HFFc6 (cell line): ENCODE measurements around the gene RSRC1. TPM values are rescaled to one million over a fixed set of nuclear protein-coding genes. Genes with fewer than 3 reads are reported as not detected.
A peak's percentile ranks its signal among the peaks of the same experiment; 100 is the strongest.
"Not testable (repeated sequence)": the region's sequence is repeated elsewhere in the genome, so short reads cannot be mapped to it uniquely, and the experiment has no call there.

Source experiments
- DNase-seq: peaks from one replicate; pipeline ENCODE4 v3.0.0-alpha.2; 2018
- H3K27ac Mint-ChIP-seq: 2 replicates; pipeline ENCODE4 v1.8.0; 2020; ENCODE audit warnings: mild to moderate bottlenecking, mixed read lengths
- H3K27me3 Mint-ChIP-seq: 2 replicates; pipeline ENCODE4 v1.8.0; 2021; ENCODE audit warnings: mild to moderate bottlenecking, moderate library complexity, mixed read lengths; ENCODE audit not compliant: insufficient read depth
- H3K36me3 Mint-ChIP-seq: 2 replicates; pipeline ENCODE4 v1.8.0; 2021; ENCODE audit warnings: low read depth, mixed read lengths
- H3K4me1 Mint-ChIP-seq: 2 replicates; pipeline ENCODE4 v1.8.0; 2020; ENCODE audit warnings: low read depth, mixed read lengths
- H3K4me3 Mint-ChIP-seq: 2 replicates; pipeline ENCODE4 v1.8.0; 2020; ENCODE audit warnings: mild to moderate bottlenecking, moderate library complexity, mixed read lengths
- H3K9me3 Mint-ChIP-seq: 2 replicates; pipeline ENCODE4 v1.8.0; 2020; ENCODE audit warnings: mild to moderate bottlenecking, mixed read lengths
- total RNA-seq, 6 experiments: library from RNA; stranded (reverse); fragmentation: NEBNext Ultra II Directional; extraction: Animal tissue kit (Norgen Biotek cat#: 25700); gene quantifications; 2 replicates in 1 of 6; 3 replicates in 5 of 6; pipeline ENCODE4 v1.2.3, GENCODE V29; 2021
- TF ChIP-seq, protein P1 (sequence below): fragments of 200-600 bp; sonication (generic); IDR thresholded peaks from 2 replicates; pipeline ENCODE4 v1.5.0; 2021; ENCODE audit warnings: antibody characterized with exemption, mild to moderate bottlenecking

The RSRC1 gene
- total RNA-seq, 6 experiments from 2014 or later = 20.5 to 37.6 (median 33.0) TPM

DNA sequence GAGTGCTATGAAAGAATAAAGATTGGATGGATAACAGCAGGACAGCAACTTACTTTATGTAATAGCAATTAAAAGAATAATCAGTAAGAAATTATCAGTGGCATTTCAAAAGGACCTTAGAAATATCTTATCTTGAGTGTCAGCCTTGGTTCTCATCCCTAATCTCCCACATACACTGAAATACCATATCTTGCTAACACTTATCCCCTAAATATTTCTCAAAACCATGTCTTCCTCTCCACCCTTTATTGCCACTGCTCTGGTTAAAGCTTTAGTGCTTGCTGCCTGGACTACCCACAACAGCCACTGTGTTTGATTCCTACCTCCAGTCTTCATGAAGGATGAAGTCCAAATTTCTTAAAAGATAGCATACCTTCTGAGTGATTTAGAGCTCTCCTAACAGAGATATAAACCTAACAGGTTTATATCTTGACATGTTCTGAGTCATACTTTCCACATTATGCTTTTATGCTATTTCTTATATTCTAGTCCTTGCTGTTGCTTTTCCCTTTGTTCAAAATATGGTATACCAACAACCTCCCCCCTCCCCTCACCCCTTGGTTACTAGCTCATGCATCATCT, 202.8 kb downstream of the RSRC1 start:
- Mint-ChIP-seq H3K9me3 (no peaks in the 10 kb centered on the region), H3K27me3 (no peaks in the 10 kb centered on the region), H3K36me3 (no peaks in the 10 kb centered on the region), H3K4me3 (no peak overlapping the region), H3K4me1 (no peaks in the 10 kb centered on the region), H3K27ac (no peak overlapping the region)
- TF ChIP-seq, protein P1, sequence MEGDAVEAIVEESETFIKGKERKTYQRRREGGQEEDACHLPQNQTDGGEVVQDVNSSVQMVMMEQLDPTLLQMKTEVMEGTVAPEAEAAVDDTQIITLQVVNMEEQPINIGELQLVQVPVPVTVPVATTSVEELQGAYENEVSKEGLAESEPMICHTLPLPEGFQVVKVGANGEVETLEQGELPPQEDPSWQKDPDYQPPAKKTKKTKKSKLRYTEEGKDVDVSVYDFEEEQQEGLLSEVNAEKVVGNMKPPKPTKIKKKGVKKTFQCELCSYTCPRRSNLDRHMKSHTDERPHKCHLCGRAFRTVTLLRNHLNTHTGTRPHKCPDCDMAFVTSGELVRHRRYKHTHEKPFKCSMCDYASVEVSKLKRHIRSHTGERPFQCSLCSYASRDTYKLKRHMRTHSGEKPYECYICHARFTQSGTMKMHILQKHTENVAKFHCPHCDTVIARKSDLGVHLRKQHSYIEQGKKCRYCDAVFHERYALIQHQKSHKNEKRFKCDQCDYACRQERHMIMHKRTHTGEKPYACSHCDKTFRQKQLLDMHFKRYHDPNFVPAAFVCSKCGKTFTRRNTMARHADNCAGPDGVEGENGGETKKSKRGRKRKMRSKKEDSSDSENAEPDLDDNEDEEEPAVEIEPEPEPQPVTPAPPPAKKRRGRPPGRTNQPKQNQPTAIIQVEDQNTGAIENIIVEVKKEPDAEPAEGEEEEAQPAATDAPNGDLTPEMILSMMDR = no peak
- DNase-seq = no peak

DNA sequence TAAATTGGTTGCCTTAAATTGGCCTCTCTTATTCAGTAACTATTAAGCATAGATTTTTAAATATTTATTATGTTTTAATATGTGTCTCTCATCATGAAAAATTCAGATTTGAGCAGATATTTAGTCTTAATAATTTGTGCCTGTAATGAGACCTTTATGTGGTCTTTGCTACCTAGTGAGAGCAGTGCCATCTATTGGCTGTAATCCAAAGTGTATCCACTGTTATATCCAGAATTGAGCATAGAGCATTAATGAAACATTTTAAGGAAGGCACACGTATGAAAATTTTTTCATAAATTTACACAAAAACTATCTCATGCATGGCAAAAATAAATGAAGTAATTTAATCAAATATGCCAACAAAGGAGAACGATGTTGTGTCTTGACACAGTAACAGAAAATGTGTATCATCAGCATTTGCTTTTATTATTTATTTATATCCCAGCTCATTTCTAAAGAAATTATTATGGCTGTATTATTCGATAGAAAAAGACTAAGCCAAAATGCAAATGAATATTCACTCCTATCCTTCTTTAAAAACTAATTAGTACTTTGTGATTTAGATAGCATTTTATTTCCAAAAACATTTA, 203.5 kb downstream of the RSRC1 start:
- H3K9me3 Mint-ChIP-seq = no peaks in the 10 kb centered on the region
- H3K27ac Mint-ChIP-seq = no peak overlapping the region
- no peaks in the 10 kb centered on the region for H3K4me1 Mint-ChIP-seq
- peak; percentile 25 for DNase-seq
- no peaks in the 10 kb centered on the region for H3K36me3 Mint-ChIP-seq
- TF ChIP-seq, protein P1 = peak; percentile 63; the same call in 1 of the 2 replicates
- no peak overlapping the region for H3K4me3 Mint-ChIP-seq
- H3K27me3 Mint-ChIP-seq = no peaks in the 10 kb centered on the region

DNA sequence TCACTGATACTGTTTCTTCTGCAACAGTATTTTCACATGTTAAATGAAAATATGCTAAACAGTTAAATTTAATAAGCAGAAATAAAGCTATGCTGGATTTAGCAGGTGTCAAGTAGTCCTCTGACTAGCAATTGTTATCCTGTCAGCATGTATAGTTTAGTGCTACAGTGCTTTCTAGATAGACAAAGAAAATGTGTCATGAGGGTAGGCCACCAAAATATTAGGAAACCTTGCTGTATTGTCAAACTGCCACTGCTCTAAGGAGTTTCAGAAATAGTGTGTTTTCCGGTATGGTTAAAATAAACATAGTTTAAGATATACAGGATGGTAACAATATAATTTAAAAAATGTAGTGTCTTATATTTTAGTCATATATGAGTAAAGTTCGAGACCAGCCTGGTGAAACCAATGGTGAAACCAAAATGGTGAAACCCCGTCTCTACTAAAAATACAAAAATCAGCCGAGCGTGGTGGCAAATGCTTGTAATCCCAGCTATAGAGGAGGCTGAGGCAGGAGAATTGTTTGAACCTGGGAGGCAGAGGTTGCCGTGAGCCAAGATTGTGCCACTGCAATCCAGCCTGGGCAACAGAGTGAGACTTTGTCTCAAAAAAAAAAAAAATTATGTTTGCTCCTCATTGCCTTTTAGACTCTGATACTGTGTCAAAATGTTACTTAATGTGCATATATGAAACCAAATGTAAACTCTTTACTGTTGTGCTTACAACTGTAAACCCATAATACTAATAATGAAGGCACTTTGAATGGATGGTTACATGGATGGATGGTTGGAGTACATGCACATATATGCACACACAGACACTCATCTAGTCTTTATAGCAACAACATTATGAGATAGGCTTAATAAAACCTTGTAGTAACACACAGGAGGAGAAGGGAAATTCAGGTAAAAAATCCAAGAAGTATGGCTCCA, 204.8 kb downstream of the RSRC1 start:
- Mint-ChIP-seq H3K27me3 (no peaks in the 10 kb centered on the region), H3K36me3 (no peaks in the 10 kb centered on the region), H3K4me3 (no peak overlapping the region), H3K9me3 (no peaks in the 10 kb centered on the region), H3K27ac (no peak overlapping the region), H3K4me1 (no peaks in the 10 kb centered on the region)
- TF ChIP-seq, protein P1 = no peak
- DNase-seq = no peak

DNA sequence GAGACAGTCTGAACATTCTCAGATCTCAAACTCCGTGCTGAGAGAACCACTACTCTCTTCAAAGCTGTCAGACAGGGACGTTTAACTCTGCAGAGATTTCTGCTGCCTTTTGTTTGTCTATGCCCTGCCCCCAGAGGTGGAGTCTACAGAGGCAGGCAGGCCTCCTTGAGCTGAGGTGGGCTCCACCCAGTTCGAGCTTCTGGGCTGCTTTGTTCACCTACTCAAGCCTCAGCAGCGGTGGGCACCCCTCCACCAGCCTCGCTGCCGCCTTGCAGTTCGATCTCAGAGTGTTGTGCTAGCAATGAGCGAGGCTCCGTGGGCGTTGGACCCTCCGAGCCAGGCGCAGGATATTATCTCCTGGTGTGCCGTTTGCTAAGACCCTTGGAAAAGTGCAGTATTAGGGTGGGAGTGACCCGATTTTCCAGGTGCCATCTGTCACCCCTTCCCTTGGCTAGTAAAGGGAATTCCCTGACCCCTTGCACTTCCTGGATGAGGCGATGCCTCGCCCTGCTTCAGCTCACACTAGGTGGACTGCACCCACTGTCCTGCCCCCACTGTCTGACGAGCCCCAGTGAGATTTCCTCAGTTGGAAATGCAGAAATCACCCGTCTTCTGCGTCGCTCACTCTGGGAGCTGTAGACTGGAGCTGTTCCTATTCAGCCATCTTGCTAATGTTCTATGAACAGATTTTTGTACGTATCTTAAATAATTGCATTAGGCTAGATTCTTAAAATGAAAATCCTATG, 220.0 kb downstream of the RSRC1 start:
- H3K27ac Mint-ChIP-seq, H3K9me3 Mint-ChIP-seq, H3K27me3 Mint-ChIP-seq, DNase-seq, H3K4me1 Mint-ChIP-seq, H3K36me3 Mint-ChIP-seq: not testable (repeated sequence)
- peak overlapping the region; percentile 72; the same call in 1 of the 2 replicates for H3K4me3 Mint-ChIP-seq

DNA sequence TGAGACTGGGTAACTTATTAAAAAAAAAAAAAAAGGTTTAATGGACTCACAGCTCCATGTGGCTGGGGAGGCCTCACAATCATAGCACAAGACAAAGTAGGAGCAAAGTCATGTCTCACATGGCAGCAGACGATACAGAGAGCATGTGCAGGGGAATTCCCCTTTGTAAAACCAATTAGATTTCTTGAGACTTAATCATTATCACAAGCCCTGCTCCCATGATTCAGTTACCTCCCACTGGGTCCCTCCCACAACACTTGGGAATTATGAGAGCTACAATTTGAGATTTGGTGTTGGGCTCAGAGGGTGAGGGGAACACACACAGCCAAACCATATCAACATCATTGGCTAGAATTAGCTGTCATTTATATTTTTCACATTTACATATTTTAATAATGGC, 221.0 kb downstream of the RSRC1 start:
- Mint-ChIP-seq H3K4me1 (peaks cover 5% of the 10 kb centered on the region; the same call in 1 of the 2 replicates), H3K27ac (no peak overlapping the region), H3K36me3 (no peaks in the 10 kb centered on the region), H3K9me3 (no peaks in the 10 kb centered on the region), H3K4me3 (no peak overlapping the region), H3K27me3 (no peaks in the 10 kb centered on the region)
- DNase-seq = no peak
- TF ChIP-seq, protein P1 = no peak
